HG02981 (cell line): ENCODE data around the gene CPNE4.
"Not testable (repeated sequence)": the region's sequence is repeated elsewhere in the genome, so short reads cannot be mapped to it uniquely, and the experiment has no call there.

Experiments used
- ATAC-seq: cut with Tn5 transposase; IDR thresholded peaks from one replicate; pipeline ENCODE4 v1.9.1; 2021; ENCODE audit warnings: mild to moderate bottlenecking, moderate library complexity; ENCODE audit not compliant: unreplicated experiment

The CPNE4 gene

DNA sequence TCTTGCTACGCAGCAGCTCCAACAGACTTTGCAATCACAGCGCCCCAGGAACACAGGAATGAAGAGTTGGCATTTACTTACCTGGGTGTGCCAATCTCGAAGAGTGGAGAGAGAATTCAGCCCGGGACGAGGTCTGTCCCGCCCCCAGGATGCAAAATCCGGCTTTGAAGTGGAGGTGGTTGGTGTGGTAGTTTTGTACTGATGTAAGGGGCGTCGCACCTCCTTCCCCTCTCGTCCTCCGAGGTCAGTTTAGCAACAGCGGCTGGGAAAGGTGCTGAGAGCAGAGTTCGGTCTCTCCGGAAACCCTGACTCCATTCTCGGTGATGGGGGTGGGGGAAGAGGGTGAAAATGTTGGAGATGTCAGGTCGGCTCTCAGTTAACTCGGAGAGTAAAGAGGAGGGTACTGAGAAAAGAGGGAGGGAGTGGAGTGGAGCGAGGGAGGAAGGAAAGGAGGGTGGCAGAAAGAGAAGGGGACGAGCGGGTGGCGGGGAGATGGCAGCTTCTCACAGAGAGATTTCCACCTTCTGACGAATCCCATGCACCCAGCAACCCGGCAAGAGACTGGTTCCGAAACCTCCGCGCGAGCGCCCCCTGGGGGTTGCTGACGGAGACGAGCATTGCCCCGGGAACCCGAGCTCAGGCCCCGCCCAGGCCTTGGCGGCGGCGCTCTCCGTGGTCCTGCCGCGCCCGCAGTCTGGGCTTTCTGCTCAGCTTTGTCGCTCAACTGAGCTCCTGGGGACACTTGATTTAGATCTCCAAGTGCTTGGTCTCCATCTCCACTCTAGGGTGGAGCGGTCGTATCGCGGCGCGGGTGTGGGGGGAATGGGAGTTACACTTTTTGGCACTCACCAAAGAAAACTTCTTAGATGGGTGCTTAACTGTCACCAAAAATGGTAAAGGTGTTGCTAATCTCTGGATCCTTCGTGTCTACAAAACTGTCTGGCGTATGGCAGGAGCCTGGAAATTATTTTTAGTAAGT is at the start of gene CPNE4:
Gene CPNE4, minus strand, starts transcription at position 529 of the 979 bp plus-strand sequence.
- peak; percentile 98 for ATAC-seq

- no peak for ATAC-seq
Observed at GRCh38 chr3:132083583-132084279, 48.9 kb upstream of the CPNE4 start.

- no peak for ATAC-seq
Observed at GRCh38 chr3:132083159-132083558, 48.3 kb upstream of the CPNE4 start.

DNA sequence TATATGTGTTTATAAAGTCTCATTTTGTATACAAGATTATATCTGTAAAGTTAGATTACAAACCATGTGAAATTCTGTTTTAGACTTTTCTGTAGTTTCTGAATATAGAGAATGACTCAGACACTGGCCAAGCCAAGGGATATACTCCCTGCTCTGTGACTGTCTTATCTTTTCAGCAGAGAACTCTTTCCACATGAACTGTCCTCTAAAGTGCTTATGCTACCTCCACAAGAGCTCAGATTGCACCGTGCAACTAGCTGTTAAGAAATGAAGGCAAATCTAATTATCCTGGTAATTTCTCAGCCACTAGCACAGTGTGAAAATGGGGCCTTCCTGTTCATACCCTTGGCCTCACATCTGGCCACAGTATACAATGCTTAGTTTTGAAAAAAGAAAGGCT is 44.3 kb upstream of the CPNE4 start:
- no peak for ATAC-seq

- ATAC-seq: no peak
Observed at GRCh38 chr3:132073771-132074170, 39.0 kb upstream of the CPNE4 start.

GRCh38 chr3:132071043-132071442 is 36.2 kb upstream of the CPNE4 start:
- no peak for ATAC-seq

- ATAC-seq: no peak
Observed at GRCh38 chr3:132064114-132064513, 29.3 kb upstream of the CPNE4 start.

- ATAC-seq: no peak
Observed at GRCh38 chr3:132062535-132062934, 27.7 kb upstream of the CPNE4 start.

DNA sequence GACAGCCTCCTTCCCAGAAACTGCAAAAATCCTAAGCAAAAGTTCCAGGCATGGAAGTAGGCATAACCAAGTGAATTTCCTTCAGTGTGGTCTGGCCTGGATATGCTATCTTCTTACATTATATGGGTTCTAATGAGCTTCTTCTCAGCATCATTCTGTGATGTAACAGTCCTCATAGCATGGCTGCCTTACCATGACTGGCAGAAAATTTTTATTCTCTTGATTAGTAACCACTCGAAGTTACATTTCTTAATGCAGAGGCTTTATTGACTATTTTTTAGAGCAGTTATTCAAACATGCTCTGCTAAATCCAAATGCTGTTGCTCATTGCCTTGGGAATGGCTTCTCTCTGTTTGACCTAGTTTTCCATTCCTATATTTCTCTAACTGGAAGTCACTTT is 21.1 kb upstream of the CPNE4 start:
- no peak for ATAC-seq

DNA sequence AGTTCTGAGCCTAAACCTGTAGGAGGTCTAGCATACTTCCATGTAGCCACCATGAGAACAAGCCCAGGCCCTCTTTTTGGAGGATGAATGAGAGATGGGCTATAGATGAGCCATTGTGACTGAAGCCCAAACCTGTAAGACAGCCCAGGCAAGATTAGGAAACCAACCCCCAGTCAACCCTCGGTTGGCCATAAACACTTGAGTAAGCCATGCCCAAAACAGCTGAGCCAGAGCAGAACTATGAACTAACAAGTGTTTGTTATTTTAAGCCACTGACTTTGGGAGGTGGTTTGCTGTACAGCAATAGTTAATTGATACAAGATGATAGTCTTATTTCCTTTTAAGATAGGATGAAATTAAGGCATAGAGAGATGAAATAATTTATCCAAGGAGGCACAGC is 12.4 kb upstream of the CPNE4 start:
- no peak for ATAC-seq

GRCh38 chr3:132044874-132045273 is 10.1 kb upstream of the CPNE4 start:
- not testable (repeated sequence) for ATAC-seq

- no peak for ATAC-seq
Observed at GRCh38 chr3:132042681-132043080, 7.9 kb upstream of the CPNE4 start.

DNA sequence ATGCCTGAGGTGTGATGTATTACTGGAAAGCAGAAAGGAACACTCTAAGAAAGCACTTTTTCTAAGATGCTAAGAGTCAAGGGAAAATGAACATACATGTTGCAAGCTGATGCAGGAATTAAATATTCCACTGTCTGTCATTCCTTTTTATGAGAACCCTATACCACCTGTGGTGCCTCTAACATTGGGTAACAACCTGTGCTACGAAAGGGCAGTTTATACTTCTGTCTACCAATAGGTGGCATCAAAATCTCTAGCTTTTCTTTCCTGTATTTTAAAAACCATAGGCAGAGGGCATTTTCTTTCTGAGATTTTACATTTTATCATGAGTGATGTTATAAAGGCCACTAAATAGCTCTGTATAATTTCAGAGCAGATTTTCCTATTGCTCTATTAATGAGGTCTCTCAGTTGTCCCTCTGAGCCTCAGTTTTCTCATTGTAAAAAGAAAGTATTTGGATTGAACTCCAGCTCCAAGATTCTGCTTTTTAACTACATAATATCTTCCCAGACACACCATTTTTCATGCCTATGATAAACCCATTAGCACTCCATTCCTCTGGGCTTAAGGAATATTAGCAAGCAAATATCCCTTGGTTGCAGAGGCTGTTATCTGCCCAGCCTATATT is 3.5 kb upstream of the CPNE4 start:
- ATAC-seq: no peak

DNA sequence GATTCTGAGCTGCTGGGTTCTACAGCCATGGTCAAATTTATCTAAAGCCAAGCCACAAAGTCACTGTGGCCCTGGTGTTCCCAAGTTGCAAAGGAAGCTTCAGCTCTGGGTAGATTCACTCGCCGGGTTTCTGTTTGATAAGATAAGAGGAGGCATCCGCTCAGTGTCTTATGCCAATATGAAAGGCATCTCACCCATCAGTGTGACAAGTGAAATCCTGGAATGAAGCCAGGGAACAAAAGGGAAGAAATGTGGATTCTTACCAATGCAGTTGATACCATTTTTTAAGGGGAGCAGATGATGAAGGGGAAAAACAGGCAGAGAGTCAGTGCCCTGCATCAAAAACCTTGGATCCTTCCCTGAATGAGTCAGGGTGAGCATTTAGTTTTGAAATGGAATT is 2.8 kb upstream of the CPNE4 start:
- no peak for ATAC-seq

- no peak for ATAC-seq
Observed at GRCh38 chr3:132037056-132037455, 2.2 kb upstream of the CPNE4 start.

DNA sequence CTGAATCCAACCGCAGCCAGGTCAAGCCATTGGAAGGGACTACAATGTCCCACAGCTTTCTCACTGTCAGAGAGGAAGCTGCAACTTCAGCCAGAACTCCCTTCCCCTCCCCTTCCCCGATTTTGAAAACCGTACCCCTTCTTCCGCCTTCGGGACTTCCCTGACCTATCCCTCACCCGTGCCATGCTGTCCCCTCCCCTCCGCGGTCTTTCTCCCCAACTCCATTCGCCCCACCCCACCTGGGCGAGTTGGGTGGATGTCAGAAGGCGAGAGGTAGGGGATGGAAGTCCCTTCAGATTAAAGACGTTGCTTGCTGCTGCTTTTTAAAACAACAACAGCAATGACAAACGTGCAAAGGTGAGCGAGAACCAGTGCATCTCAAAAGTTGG is 723 bp downstream of the CPNE4 start:
- ATAC-seq: no peak

GRCh38 chr3:132033471-132033870 is 1.3 kb downstream of the CPNE4 start:
- ATAC-seq: no peak

GRCh38 chr3:132032959-132033358 is 1.9 kb downstream of the CPNE4 start:
- no peak for ATAC-seq

GRCh38 chr3:132029182-132029902 is 5.5 kb downstream of the CPNE4 start:
- peak; percentile 73 for ATAC-seq

DNA sequence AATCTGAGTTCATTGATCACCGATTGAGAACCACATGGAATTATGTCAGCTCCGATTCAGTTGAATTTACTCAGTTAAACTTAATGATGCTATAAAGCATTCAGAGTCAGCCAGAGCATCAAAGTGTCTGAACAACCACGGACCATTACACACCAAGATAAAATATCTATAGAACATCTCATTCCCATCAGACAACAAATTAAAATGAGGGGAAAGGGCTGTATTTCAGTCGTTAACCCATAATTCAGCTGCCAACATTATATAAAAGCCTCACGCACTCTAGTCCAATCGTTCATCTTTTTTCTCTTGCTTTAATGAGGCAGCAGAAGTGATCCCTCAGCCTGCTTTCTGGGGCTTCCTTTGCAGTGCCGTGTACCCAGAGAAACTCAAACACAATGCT is 11.9 kb downstream of the CPNE4 start:
- no peak for ATAC-seq

GRCh38 chr3:132020058-132020457 is 14.8 kb downstream of the CPNE4 start:
- ATAC-seq: no peak
